Dendritic cell treated with granulocyte-macrophage colony-stimulating factor and Interleukin-4, amounts not matched to agents 40 ng/mL and 50 ng/mL, for 4 days (primary cell): ENCODE data around the gene SI.

Source experiments
- H3K27ac Mint-ChIP-seq: one replicate; pipeline ENCODE4 v1.8.0; 2022; ENCODE audit warnings: mild to moderate bottlenecking, mixed read lengths
- H3K27me3 Mint-ChIP-seq: one replicate; pipeline ENCODE4 v1.8.0; 2022; ENCODE audit warnings: mild to moderate bottlenecking, mixed read lengths
- H3K36me3 Mint-ChIP-seq: one replicate; pipeline ENCODE4 v1.8.0; 2022; ENCODE audit warnings: low read depth, mixed read lengths
- H3K4me1 Mint-ChIP-seq: one replicate; pipeline ENCODE4 v1.8.0; 2022; ENCODE audit warnings: low read depth, mixed read lengths
- H3K4me3 Mint-ChIP-seq: one replicate; pipeline ENCODE4 v1.8.0; 2022; ENCODE audit warnings: mild to moderate bottlenecking, moderate library complexity, mixed read lengths
- H3K9me3 Mint-ChIP-seq: one replicate; pipeline ENCODE4 v1.8.0; 2022; ENCODE audit warnings: mixed read lengths
- intact Hi-C: fragments of 100-400 bp; cut with micrococcal nuclease; formaldehyde crosslinking; loops from one replicate; pipeline ENCODE4 v1.15.0; 2022

The SI gene

GRCh38 chr3:164940745-164941144 lies 137.6 kb downstream of the SI start:
- intact Hi-C loops: no loop called here
- Mint-ChIP-seq H3K9me3 (peaks cover 7% of the 10 kb centered on the region), H3K4me1 (no peaks in the 10 kb centered on the region), H3K36me3 (no peaks in the 10 kb centered on the region), H3K27ac (no peak overlapping the region), H3K4me3 (no peak overlapping the region), H3K27me3 (no peaks in the 10 kb centered on the region)

DNA sequence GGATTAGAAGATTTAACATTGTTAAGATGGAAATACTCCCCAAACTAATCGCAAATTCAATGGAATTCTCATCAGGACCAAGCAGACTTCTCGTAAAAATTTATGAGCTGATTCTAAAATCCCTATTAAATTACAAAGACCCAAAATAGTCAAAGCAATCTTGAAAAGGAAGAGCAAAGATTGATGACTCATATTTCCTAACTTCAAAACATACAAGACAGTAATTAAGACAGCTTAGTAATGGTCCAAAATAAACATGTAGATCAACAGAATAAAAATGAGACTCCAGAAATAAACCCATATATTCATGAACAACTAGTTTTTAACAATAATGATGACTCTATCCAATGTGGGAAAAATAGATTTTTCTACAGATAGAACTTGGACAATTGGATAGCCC lies 148.7 kb downstream of the SI start:
- H3K4me3 Mint-ChIP-seq: no peak overlapping the region

More for the DNA sequence above, 148.7 kb downstream of the SI start:
- Mint-ChIP-seq H3K4me1 (no peaks in the 10 kb centered on the region), H3K27me3 (no peaks in the 10 kb centered on the region), H3K36me3 (no peaks in the 10 kb centered on the region), H3K9me3 (peaks cover 17% of the 10 kb centered on the region), H3K27ac (no peak overlapping the region)
- intact Hi-C loops: no loop called here
